Measurements from ENCODE around the gene SIVA1. TPM values are rescaled to one million over a fixed set of nuclear protein-coding genes. Genes with fewer than 3 reads are reported as not detected.

Gene SIVA1
- total and polyA plus RNA-seq, 2 of the 8 experiments (the other 6 are each of a cell fraction or from before 2014, with no cell fraction given) = 123 to 589 TPM

DNA sequence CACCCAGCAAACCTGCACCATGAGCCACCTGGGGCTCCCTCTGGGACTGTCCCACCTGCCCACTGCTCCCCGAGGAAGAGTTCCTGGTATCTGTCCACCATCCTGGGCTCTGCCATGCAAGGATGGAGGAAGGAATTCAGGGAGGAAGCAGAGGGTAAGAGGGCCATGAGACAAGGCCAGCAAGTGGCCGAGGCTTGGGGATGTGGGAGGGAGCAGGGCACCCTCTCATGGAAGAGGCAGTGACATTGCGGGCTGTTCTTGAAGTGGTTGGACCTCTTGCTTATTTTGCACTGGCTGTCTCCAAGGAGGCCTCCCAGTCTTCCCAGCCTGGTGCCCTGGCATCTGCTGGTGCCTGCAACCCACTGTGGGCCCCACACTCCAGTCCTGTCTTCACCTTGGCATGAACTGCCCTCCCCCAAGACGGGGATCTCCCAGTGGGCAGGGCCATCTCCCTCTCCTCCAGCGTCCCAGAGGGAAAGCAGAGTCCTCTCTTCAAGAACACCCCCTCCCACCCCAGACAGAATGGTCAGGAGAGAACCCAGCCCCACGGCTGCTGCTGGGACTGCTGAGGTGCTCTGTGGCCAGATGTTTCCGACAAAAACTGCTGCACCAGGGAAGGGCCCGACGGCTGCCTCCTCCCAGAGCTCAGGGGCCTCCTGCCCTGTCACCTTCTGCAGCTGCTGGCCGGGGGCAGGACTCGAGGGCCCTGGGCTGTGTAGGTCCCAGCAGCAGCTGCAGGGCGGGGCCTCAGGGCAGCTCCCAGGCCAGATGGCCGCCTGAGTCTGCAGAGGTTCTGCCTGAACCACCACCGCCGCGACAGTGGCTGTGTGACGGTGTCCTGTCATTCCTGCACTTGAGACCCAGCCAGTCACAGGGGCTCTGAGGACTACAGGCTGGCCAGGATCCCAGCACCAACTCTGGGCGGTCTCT lies 44.4 kb downstream of the SIVA1 start:
- Histone ChIP-seq H3K79me1 (ENCODE audit: low read depth, low read length) (peaks cover 8% of the 10 kb centered on the region), H3K56ac (replicated peaks; ENCODE audit: insufficient read length, low read depth, low read length) (no peak overlapping the region), H4K91ac (replicated peaks; ENCODE audit: insufficient read length, low read length) (no peak overlapping the region), H3K14ac (ENCODE audit: insufficient read length) (no peak overlapping the region), H4K5ac (ENCODE audit: insufficient read length, low read depth, low read length) (no peak overlapping the region), H4K8ac (ENCODE audit: extremely low read depth, insufficient read depth, low read length) (no peak overlapping the region; the same call in 1 of the 2 replicates), H3K27ac (ENCODE audit: low read depth, low read length) (no peak overlapping the region), H2BK15ac (ENCODE audit: low read length) (0 out of 2 replicates have a peak overlapping the region, but pooled peaks have one; percentile 16), H2BK20ac (ENCODE audit: low read length) (no peak overlapping the region), H3K23me2 (ENCODE audit: low read depth, low read length) (peaks cover 27% of the 10 kb centered on the region), H3K36me3 (ENCODE audit: control insufficient read depth in 2 of 4, insufficient read depth in 4 of 4, low read length in 3 of 4) (no peaks in the 10 kb centered on the region), H2BK12ac (ENCODE audit: low read depth, low read length) (peak overlapping the region; percentile 44; the same call in 1 of the 2 replicates), H3K27me3 (replicated peaks in 1 of 4; ENCODE audit: control insufficient read depth in 3 of 4, extremely low read depth in 1 of 4, insufficient read depth in 3 of 4, low read length in 3 of 4) (peaks cover 17 to 67% (median 56%) of the 10 kb centered on the region in 4 experiments), H2BK5ac (ENCODE audit: low read depth, low read length) (peak overlapping the region; percentile 2; the same call in 1 of the 2 replicates), H3K79me2 (ENCODE audit: control insufficient read depth in 1 of 2, insufficient read depth in 2 of 2, low read length in 2 of 2) (peaks cover 0 to 6% of the 10 kb centered on the region in 2 experiments; a peak in 1 of 4 replicates), H4K20me1 (replicated peaks in 1 of 2; ENCODE audit: control insufficient read depth in 1 of 2, insufficient read depth in 2 of 2, low read length in 2 of 2) (peaks cover 13 to 25% of the 10 kb centered on the region in 2 experiments), H3K18ac (ENCODE audit: extremely low read depth, low read length) (no peak overlapping the region), H3K4me3 (ENCODE audit: extremely low read depth in 1 of 4, insufficient read depth in 2 of 4, low read depth in 3 of 4, low read length in 4 of 4) (peak overlapping the region in 1 of 4 experiments; percentile 66; a peak in 1 of 8 replicates), H3K4me1 (replicated peaks in 1 of 4; ENCODE audit: control insufficient read depth in 3 of 4, insufficient read depth in 4 of 4, low read length in 3 of 4) (peaks cover 4 to 48% (median 36%) of the 10 kb centered on the region in 4 experiments), H3K9ac (replicated peaks in 1 of 4; ENCODE audit: extremely low read depth in 1 of 4, low read depth in 3 of 4, low read length in 3 of 4) (no peak overlapping the region), H2BK120ac (replicated peaks; ENCODE audit: low read depth, low read length) (no peak overlapping the region), H3K4me2 (ENCODE audit: insufficient read depth in 1 of 2, low read depth in 2 of 2, low read length in 2 of 2) (peak overlapping the region; percentile 40 to 88), H2AK5ac (ENCODE audit: low read depth, low read length) (no peak overlapping the region; the same call in 1 of the 2 replicates), H3K9me3 (ENCODE audit: insufficient read depth in 2 of 2, low read depth in 1 of 2, low read length in 1 of 2) (no peaks in the 10 kb centered on the region), H3K23ac (ENCODE audit: insufficient read length) (no peak overlapping the region), H2AFZ (ENCODE audit: low read length) (no peak overlapping the region), H3K4ac (replicated peaks; ENCODE audit: insufficient read length, low read depth, low read length) (peak overlapping the region; percentile 44)
- ChIA-PET CTCF (ENCODE audit: partially characterized antibody) (interaction anchor here (0.5 to 11.1 kb wide), 8 partner anchors 23 to 76 kb away, joined by 3 to 110 read pairs (median 6); no protein-coding TSS in a partner anchor), POLR2A (ENCODE audit: partially characterized antibody) (interaction anchor here (2.0 to 2.3 kb wide), 3 partner anchors 29 to 44 kb away, joined by 4 to 7 read pairs (median 6); partner anchors contain the start of gene SIVA1)
- 48% methylated on average over 18 of the region's 18 CpGs; no CpG with 5 or more reads in 1 of the 2 experiments for WGBS, 2 experiments (ENCODE audit: extremely low coverage in 1 of 2, insufficient coverage in 1 of 2, insufficient read length in 1 of 2, insufficient replicate concordance in 2 of 2, low coverage in 1 of 2, low lambda C conversion rate in 2 of 2, missing lambda C conversion rate in 1 of 2)
- no peak for DNase-seq (ENCODE audit: low read depth in 1 of 2, low spot score in 2 of 2)
- FAIRE-seq = no peak
- TF ChIP-seq, protein P1, sequence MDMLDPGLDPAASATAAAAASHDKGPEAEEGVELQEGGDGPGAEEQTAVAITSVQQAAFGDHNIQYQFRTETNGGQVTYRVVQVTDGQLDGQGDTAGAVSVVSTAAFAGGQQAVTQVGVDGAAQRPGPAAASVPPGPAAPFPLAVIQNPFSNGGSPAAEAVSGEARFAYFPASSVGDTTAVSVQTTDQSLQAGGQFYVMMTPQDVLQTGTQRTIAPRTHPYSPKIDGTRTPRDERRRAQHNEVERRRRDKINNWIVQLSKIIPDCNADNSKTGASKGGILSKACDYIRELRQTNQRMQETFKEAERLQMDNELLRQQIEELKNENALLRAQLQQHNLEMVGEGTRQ (IDR thresholded peaks at IDR 0.05; ENCODE audit: low read length) = no peak
- 0 out of 2 replicates have a peak, but pooled peaks have one; percentile 48 for TF ChIP-seq EGR1 (IDR thresholded peaks at IDR 0.05; ENCODE audit: borderline replicate concordance, low read depth, low read length)
- TF ChIP-seq JUN (IDR thresholded peaks at IDR 0.05; ENCODE audit: low read depth, low read length) = no peak
- no peak for TF ChIP-seq TEAD4 (IDR thresholded peaks at IDR 0.05; ENCODE audit: low read depth, low read length)
- TF ChIP-seq YY1 (IDR thresholded peaks at IDR 0.05; ENCODE audit: low read depth, low read length) = 0 out of 2 replicates have a peak, but pooled peaks have one; percentile 31
- no peak for TF ChIP-seq KDM4A (IDR thresholded peaks at IDR 0.05; ENCODE audit: low read depth, low read length, severe bottlenecking)
- TF ChIP-seq, protein P2, sequence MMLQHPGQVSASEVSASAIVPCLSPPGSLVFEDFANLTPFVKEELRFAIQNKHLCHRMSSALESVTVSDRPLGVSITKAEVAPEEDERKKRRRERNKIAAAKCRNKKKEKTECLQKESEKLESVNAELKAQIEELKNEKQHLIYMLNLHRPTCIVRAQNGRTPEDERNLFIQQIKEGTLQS (IDR thresholded peaks at IDR 0.05; ENCODE audit: insufficient read depth, low read depth, low read length) = no peak
- TF ChIP-seq, protein P3, sequence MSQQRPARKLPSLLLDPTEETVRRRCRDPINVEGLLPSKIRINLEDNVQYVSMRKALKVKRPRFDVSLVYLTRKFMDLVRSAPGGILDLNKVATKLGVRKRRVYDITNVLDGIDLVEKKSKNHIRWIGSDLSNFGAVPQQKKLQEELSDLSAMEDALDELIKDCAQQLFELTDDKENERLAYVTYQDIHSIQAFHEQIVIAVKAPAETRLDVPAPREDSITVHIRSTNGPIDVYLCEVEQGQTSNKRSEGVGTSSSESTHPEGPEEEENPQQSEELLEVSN (IDR thresholded peaks at IDR 0.05) = no peak
